Measurements from ENCODE around the gene PRSS37.
"Not testable (repeated sequence)": the region's sequence is repeated elsewhere in the genome, so short reads cannot be mapped to it uniquely, and the experiment has no call there.

Gene PRSS37

DNA sequence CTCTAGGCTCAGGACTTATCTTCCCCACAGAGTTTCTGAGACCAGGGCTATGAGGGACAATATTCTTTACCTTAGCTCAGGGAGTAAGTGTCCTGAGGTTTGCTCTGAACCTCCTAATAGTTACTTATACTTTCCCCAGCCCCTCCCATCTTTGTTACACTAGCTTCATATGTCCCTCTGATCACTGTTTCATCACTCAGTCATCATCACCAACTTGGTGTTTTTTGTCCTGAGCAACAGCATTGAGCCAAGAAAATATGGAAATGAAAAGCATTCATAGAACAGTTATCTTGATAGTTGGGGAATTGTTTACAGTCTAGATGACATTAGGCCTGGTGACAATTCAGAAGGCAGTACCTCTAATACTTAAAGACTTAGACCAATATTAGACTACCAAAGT, at the start of gene PRSS37:
TSS of gene PRSS37 (minus strand) at position 101 of the 400 bp plus-strand sequence. CDS start 436 bp downstream, outside the sequence.
- no peak for DNase-seq (ENCODE audit: low read depth in 2 of 2)

DNA sequence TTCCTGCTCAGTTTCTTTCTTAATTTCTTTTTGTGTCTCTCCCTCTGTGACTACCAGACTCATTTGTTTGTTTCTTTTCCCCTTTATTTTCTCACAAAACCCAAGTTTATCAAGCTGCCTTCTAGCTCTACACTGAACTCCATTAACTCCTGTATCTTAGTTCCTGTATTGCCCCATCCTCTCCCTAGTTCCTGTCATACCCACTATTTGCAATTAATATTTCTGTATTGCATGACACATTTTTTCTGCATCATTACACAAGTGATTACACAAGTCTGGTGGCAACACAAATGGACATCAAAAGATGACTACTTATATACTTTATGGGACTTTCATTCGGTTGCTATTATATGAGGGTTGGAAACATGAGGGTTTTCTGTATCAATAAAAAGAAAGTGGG, 48.0 kb upstream of the PRSS37 start:
- no peak for DNase-seq (ENCODE audit: low read depth in 2 of 2)

DNA sequence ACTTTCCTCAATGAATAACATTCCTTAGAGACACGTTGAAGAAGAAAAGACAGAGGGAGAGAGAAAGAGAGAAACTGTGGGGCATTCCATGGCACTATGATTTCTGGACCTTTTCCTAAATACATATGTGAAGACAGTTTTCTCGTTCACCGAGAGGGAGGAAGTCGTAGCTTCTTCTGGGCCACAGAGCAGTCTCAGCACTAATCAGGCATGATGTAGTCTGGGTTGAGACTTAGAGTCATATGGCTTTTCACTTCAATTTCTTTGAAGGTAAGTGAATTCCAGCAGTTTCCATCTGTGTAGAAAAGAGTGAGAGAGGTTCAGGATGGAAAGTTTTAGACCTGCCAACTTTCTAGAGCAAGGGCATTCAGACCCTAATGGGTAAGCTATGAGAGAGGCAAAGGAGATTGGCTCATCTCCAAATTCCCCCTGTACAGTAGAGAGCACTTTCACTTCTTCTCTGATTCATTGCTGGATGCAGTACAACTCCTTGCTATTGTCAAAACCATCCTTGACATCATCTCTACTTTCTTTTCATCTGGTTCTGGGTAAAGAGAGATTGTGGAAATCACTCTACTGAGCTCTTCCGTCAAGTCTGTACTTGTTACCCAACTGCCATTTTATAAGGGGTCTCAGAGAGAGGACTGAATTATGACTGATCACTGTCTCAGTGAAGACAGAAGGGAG, 43.4 kb upstream of the PRSS37 start:
- DNase-seq (ENCODE audit: low read depth in 2 of 2): no peak

DNA sequence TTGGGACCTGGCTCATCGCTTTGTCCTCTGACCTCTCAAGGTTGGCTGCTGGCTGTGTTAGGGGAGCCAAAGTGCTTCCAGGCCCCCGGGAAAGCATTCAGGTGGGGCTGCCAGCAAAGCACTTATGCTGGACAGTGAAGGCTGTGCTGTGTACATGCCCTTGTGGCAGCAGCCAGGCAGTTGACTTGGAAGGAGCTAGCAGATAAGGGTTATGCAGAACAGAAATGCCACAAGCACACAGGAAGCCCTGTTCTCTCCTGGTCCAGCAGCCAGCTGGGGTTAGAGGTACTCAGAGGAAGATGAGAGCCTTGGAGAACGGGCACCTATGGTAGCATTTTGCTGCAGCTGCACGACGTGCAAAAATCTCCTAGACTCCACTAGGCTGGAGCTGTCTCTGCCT, 39.7 kb upstream of the PRSS37 start:
- no peak for DNase-seq (ENCODE audit: low read depth in 2 of 2)

DNA sequence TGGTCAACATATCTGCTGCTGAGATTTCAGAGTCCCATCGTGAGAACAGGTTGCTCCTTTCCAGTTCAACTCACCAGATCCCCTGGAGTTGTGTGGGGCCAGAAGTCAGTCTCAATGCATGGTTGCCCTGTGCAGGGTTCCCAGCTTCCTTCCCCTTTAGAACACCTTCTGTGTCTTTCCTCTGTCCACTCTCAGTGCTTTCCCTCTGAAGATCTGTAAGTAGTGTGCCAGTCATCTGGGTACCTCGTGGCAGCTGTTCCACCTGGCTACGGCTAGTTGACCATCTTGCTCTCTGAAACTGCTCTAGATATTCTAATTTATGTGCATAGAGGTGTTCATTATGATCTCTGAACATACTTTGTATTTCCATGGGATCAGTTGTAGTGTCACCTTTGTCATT, 36.1 kb upstream of the PRSS37 start:
- no peak for DNase-seq (ENCODE audit: low read depth in 2 of 2)

DNA sequence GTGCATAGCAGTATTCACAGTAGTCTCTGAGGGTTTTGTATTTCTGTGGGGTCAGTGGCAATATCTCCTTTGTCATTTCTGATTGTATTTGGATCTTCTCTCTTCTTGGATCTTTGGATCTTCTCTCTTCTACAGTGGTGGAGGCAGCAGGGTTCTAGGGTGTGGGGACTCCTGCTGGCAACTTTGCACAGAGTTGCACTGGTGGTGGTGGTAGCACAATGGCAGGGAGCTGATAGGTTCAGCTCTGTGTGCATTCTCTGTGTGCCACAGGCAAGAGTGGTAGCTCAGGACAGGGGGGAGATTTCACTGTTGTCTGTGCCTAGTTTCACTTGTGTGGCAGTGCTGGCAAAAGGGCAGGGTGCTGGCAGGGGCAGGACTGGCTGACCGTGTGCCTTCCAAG, 35.1 kb upstream of the PRSS37 start:
- DNase-seq (ENCODE audit: low read depth in 2 of 2): no peak

DNA sequence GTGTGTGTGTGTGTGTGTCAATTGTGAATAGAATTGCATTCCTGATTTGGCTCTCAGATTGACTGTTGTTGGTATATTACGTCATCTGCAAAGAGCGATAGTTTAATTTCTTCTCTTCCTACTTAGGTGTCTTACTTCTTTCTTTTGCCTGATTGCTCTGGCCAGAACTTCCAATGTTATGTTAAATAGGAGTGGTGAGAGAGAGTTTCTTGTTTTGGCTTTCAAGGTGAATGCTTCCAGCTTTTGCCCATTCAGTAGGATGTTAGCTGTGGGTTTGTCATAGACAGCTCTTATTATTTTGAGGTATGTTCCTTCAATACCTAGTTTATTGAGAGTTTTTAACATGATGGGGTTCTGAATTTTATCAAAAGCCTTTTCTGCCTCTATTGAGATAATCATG, 34.2 kb upstream of the PRSS37 start:
- DNase-seq (ENCODE audit: low read depth in 2 of 2): no peak

DNA sequence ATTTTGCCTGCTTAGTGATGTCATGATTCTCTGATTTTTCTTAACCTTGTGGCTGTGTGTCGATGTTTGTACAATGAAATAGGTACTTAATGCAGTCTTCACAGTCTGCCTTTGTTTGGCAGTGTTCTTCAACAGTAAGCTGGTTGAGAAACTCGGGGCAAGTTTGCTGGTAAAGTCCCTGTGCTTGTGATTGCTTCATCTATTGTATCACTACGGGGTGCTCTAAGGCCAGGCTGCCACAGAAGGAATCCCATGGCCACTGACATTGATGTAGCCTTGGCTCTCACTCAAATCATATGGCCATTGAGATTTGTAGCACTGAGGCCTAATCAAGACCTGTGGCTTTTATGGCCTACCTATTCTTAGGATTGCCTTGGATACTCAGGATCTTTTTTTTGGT, 33.5 kb upstream of the PRSS37 start:
- no peak for DNase-seq (ENCODE audit: low read depth in 2 of 2)

DNA sequence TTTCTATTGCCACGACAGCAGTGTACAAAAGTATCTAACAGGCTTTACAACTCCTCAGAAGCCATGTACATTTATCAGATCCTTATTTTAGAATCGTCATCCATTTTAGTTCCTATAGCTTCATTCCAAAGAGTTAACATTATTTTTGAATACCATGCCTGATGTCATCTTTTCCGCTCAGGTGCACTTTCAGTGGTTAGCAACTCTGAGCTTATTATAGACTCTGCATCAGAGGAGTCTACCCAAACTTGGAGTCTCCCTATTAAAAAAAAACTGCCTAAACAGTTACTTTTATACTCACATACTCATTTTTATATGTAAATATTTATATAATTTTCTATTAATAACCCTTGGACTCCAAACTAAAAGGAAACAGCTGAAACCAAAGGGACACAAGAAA, 31.6 kb upstream of the PRSS37 start:
- DNase-seq (ENCODE audit: low read depth in 2 of 2): no peak

GRCh38 chr7:141866974-141867373, 25.7 kb upstream of the PRSS37 start:
- DNase-seq (ENCODE audit: low read depth in 2 of 2): no peak

GRCh38 chr7:141864765-141865447, 23.6 kb upstream of the PRSS37 start:
- DNase-seq (ENCODE audit: low read depth in 2 of 2): no peak

- no peak for DNase-seq (ENCODE audit: low read depth in 2 of 2)
These were observed 18.9 kb upstream of the PRSS37 start for GRCh38 chr7:141860207-141860606.

DNA sequence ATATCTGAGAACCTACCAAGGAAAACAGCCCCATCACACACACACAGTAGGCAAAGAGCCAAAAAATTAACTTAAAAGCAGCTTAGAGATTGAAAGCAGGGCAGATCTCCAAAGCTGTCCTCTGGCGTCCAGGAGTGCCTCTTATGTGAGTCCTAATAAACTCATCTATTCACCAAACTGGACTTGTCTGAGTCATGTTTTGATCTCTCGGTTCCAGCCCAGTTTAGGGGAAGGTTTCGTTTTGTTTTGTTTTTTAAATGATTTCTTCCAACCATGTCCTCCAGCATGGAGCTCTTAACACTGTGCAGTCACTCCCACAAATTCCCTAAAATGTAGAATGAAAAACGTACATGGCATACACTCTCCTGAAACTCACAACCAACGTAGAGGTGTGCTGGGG, 6.7 kb upstream of the PRSS37 start:
- no peak for DNase-seq (ENCODE audit: low read depth in 2 of 2)

GRCh38 chr7:141844256-141844655, 3.0 kb upstream of the PRSS37 start:
- DNase-seq (ENCODE audit: low read depth in 2 of 2): no peak

GRCh38 chr7:141842904-141843303, 1.6 kb upstream of the PRSS37 start:
- DNase-seq (ENCODE audit: low read depth in 2 of 2): no peak

- no peak for DNase-seq (ENCODE audit: low read depth in 2 of 2)
These were observed 577 bp downstream of the PRSS37 start for GRCh38 chr7:141840708-141841107.

GRCh38 chr7:141839256-141839655, 2.0 kb downstream of the PRSS37 start:
- DNase-seq (ENCODE audit: low read depth in 2 of 2): no peak

DNA sequence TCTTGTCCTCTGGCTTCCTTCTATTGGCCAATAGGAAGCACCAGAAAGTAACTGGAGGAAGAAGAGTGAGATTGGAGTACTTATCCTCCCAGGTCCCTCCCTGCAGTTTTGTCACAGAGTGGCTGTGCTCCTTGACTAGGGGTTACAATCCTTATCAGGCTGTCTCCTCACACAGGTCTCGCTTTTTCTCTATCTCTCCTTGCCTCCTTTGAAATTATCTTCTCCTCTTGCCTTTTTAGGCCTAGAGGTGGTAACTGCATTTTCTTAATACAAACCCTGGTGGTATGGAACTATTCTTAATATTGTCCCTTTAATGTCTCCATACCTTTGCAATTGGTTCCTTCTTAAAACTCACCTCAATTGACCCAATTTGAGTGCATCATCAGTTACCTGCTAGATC, 2.7 kb downstream of the PRSS37 start:
- no peak for DNase-seq (ENCODE audit: low read depth in 2 of 2)

DNA sequence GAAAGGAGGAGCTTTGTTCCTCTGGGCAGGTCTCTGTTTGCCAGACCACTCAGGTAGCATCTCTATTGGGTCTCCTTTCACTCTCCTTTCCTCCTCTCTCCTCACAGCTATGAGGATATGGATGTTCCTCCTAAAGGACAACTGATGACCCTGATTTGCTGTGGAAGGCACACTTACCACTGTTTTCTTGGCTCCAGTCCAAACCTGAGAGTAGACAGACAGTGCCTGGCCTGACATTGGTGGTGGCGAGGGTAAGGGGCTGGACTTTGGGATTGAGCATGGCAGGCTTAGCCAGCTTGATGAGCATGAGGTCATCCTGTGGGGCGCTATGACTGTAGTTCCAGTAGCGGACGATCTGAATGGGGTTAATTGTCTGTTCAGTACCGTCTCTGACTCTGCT, 3.6 kb downstream of the PRSS37 start:
- DNase-seq (ENCODE audit: low read depth in 2 of 2): no peak

- not testable (repeated sequence) for DNase-seq (ENCODE audit: low read depth in 2 of 2)
These were observed 18.9 kb downstream of the PRSS37 start for GRCh38 chr7:141822432-141822831.

DNA sequence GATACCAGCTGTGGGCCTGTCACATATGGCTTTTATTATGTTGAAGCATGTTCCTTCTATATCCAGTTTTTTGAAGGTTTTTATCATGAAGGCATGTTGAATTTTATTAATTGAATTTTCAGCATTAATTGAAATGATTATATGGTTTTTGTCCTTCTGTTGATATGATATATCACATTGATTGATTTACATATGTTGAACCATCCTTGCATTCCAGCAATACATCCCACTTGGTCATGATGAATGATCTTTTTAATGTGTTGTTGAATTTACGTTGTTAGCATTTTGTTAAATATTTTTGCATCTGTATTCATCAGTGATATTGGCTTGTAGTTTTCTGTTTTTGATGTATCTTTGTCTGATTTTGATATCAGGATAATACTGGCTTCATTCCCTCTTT, 21.2 kb downstream of the PRSS37 start:
- no peak for DNase-seq (ENCODE audit: low read depth in 2 of 2)

DNA sequence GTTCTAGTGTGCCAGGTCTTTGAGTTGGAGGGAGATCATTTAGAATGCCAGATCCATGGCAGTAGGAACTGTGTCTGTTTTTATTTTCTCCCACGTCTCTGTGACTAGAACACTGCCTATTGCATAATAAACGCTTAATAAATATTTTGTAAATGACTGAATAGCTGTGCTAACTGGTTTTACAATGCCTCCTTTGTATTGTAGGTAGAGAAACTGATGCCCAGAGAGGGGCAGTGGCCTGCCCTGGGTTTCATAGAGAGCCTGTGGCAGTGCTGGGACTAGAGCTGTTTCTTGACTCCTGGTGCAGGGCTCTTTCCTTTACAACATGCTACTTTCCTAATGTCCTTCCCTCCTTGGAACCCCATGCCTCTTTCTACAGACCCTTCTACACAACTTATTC, 48.8 kb downstream of the PRSS37 start:
- DNase-seq (ENCODE audit: low read depth in 2 of 2): no peak

GRCh38 chr7:141789917-141790316, 51.4 kb downstream of the PRSS37 start, which contains the start of gene TAS2R5:
TSS of gene TAS2R5 (plus strand) at chr7:141790217. CDS start at chr7:141790362, 145 bp downstream.
- no peak for DNase-seq (ENCODE audit: low read depth in 2 of 2)

DNA sequence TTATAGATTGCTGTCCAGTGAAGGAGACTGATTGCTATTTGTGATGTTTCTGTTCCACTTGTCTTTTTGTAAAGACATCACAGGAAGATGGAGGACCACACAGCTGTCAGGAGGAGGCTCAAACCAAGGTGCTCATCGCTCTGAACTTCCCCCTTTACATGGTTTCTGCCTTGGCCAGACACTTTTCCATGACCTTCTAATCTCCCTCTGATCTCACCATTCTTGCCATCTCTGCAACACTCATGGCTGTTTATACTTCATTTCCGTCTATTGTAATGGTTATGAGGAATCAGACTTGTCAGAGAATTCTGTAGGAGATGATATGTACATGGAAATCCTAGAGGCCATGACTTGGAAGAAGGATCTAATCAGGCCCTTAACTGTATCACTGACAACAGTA, 53.0 kb downstream of the PRSS37 start:
- no peak for DNase-seq (ENCODE audit: low read depth in 2 of 2)
